Prostate gland (tissue), 2 donors: ENCODE results near the gene PGK1. TPM values are rescaled to one million over a fixed set of nuclear protein-coding genes. Genes with fewer than 3 reads are reported as not detected.
"Not testable (repeated sequence)": the region's sequence is repeated elsewhere in the genome, so short reads cannot be mapped to it uniquely, and the experiment has no call there.

ENCODE experiments used
- DNase-seq: peaks from one replicate; pipeline ENCODE4 v3.0.0-alpha.2; 2019; ENCODE audit warnings: low spot score
- H3K27ac ChIP-seq, 2 donors: fragments of 200-600 bp; sonication (generic); 2 replicates each; pipeline ENCODE4 v1.5.1; 2017 to 2019
- H3K27me3 ChIP-seq: fragments of 200-600 bp; sonication (generic); replicated peaks from 2 replicates; pipeline ENCODE4 v1.5.1; 2019; ENCODE audit not compliant: insufficient read depth
- H3K36me3 ChIP-seq, 2 donors: fragments of 200-600 bp; sonication (generic); 1 replicate in 1 of 2; 2 replicates in 1 of 2; pipeline versions ENCODE4 v1.5.1 to v1.8.1; 2017 to 2019
- H3K4me1 ChIP-seq: fragments of 200-600 bp; sonication (generic); replicated peaks from 2 replicates; pipeline ENCODE4 v1.5.1; 2019
- H3K4me3 ChIP-seq, 2 donors: fragments of 200-600 bp; sonication (generic); 2 replicates each; pipeline ENCODE4 v1.5.1; 2017 to 2019
- H3K9me3 ChIP-seq: fragments of 200-600 bp; sonication (generic); 2 replicates; pipeline ENCODE4 v1.5.1; 2017
- POLR2A ChIP-seq: fragments of 450-650 bp; IDR thresholded peaks from one replicate; pipeline ENCODE4 v1.6.1; 2016; ENCODE audit warnings: antibody characterized with exemption, mild to moderate bottlenecking
- POLR2AphosphoS5 ChIP-seq: sonication (generic); formaldehyde crosslinking; IDR thresholded peaks from one replicate; pipeline ENCODE4 v1.6.1; 2017; ENCODE audit warnings: antibody characterized with exemption
- WGBS: methylation state at CpG from one replicate; pipeline ENCODE4 v1.1.5; 2018; 5-methylcytosine and 5-hydroxymethylcytosine counted together
- intact Hi-C: fragments of 100-400 bp; cut with DNase I; formaldehyde crosslinking; loops from one replicate; pipeline ENCODE4 v1.14.2; 2022
- total RNA-seq, 2 donors: library from RNA; depleted of rRNA; stranded (reverse); fragments of >200 nt; gene quantifications; one replicate each; pipeline ENCODE4 v1.1.0, GENCODE V29; 2016
- TF ChIP-seq, protein P1 (sequence below), 4 experiments: fragments of 200-600 bp in 2 of 4; fragments of 450-650 bp in 2 of 4; sonication (generic) in 2 of 4; IDR thresholded peaks; 1 replicate in 3 of 4; 2 replicates in 1 of 4; pipeline ENCODE4 v1.5.1; 2016 to 2019; ENCODE audit warnings: antibody characterized with exemption in 4 of 4, mild to moderate bottlenecking in 2 of 4, moderate library complexity in 2 of 4

The PGK1 gene
- total RNA-seq, 2 donors from 2014 or later, result 120 to 146 TPM

DNA sequence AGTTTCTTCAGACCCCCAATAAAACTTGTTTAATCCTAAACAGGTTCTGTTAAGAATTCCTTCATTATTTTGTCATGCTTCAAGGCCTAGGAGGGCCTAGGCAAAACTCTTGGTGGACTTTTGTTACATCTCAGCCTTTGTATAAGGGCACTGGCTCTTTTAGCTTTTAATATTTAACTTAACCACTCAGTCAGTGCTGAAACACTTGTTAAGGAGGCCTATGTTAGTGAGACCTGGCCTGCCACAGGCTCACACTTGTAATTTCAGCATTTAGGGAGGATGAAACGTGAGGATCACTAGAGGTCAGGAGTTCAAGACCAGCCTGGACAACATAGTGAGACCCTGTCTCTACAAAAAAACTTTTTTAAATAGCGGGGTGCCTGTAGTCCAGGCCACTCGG lies 32.7 kb upstream of the PGK1 start:
- no peaks in the 10 kb centered on the region for H3K36me3 ChIP-seq
- intact Hi-C loops, result no loop called here
- 94% methylated on average over 3 of the region's 3 CpGs for WGBS
- H3K4me3 ChIP-seq, result no peak overlapping the region
- no peaks in the 10 kb centered on the region for H3K4me1 ChIP-seq
- no peak for TF ChIP-seq POLR2A
- TF ChIP-seq, protein P1, sequence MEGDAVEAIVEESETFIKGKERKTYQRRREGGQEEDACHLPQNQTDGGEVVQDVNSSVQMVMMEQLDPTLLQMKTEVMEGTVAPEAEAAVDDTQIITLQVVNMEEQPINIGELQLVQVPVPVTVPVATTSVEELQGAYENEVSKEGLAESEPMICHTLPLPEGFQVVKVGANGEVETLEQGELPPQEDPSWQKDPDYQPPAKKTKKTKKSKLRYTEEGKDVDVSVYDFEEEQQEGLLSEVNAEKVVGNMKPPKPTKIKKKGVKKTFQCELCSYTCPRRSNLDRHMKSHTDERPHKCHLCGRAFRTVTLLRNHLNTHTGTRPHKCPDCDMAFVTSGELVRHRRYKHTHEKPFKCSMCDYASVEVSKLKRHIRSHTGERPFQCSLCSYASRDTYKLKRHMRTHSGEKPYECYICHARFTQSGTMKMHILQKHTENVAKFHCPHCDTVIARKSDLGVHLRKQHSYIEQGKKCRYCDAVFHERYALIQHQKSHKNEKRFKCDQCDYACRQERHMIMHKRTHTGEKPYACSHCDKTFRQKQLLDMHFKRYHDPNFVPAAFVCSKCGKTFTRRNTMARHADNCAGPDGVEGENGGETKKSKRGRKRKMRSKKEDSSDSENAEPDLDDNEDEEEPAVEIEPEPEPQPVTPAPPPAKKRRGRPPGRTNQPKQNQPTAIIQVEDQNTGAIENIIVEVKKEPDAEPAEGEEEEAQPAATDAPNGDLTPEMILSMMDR (IDR thresholded peaks at IDR 0.05), result no peak
- H3K27me3 ChIP-seq, result no peaks in the 10 kb centered on the region
- no peak overlapping the region for H3K27ac ChIP-seq
- DNase-seq, result no peak
- no peaks in the 10 kb centered on the region for H3K9me3 ChIP-seq

DNA sequence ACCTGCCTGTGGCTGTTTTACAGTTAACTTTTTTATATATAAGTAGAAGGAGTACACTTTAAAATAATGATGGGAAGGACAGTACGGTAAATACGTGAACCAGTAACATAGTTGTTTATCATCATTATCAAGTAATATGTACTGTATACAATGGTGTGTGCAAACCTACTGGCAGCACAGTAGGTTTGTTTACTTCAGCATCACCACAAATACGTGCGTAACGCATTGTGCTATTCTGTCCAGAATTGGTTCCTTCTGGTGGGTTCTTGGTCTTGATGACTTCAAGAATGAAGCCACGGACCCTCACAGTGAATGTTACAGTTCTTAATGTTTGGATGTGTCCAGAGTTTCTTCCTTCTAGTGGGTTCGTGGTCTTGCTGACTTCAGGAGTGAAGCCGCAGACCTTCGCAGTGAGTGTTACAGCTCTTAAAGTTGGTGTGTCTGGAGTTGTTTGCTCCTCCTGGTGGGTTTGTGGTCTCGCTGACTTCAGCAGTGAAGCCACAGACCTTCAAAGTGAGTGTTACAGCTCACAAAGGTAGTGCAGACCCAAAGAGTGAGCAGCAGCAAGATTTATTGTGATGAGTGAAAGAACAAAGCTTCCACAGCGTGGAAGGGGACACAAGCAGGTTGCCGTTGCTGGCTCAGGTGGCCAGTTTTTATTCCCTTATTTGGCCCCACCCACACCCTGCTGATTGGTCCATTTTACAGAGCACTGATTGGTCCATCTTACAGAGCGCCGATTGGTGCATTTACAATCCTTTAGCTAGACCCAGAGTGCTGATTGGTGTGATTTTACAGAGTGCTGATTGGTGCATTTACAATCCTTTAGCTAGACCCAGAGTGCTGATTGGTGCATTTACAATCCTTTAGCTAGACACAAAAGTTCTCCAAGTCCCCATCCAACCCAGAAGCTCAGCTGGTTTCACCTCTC lies 30.6 kb upstream of the PGK1 start:
- H3K9me3 ChIP-seq, H3K27me3 ChIP-seq, H3K27ac ChIP-seq, DNase-seq, H3K36me3 ChIP-seq, H3K4me1 ChIP-seq, H3K4me3 ChIP-seq, intact Hi-C loops: not testable (repeated sequence)
- WGBS, result 93% methylated on average over 13 of the region's 14 CpGs

DNA sequence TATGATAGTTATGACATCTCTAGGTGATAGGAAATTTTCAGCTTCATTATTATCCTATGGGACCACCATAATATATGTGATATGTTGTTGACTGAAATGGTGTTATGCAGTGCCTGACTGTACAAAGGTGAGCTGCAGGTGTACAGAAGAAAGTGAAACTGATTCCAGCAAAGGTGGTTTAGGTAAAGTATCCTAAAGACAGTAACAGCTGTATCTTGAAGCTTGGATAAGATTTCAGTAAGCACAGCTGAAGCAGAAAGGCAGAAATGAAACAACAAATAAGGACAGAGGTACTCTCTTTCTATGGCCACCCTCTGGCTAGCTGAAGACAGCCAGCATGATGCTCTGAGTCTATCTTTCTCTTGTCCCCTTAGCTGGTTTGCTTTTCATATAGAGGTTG lies 30.0 kb upstream of the PGK1 start:
- Histone ChIP-seq H3K36me3 (no peaks in the 10 kb centered on the region), H3K27ac (no peak overlapping the region), H3K9me3 (no peaks in the 10 kb centered on the region), H3K4me1 (no peaks in the 10 kb centered on the region), H3K27me3 (no peaks in the 10 kb centered on the region), H3K4me3 (no peak overlapping the region)
- TF ChIP-seq POLR2AphosphoS5 (no peak), POLR2A (no peak)
- TF ChIP-seq, protein P1 (IDR thresholded peaks at IDR 0.05), result no peak
- DNase-seq, result no peak
- intact Hi-C loops, result no loop called here

DNA sequence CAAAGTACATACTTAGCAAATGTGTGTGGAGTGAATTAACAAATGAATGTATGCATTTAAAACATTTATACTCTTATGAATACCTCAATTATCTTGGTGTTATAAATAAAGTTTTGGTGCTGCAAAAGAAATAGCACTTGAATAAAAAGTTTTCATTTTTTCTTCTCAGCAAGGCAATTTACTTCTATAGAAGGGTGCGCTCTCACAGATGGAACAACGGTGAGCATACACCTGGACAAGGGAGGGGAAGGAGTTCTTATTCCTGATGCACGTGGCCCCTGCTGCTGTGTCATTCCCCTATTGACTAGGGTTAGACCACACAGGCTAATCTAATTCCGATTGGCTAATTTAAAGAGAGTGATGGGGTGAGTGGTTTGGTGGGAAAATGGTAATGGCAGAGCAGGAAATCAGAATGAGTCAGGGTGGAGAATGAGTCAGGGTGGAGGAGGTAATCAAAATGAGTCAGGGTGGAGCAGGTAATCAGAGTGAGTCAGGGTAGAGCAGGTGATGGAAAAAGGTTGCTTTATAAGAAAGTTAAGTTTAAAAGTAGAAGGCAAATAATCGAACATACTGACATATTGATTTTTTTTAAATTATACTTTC lies 28.2 kb upstream of the PGK1 start:
- Histone ChIP-seq H3K4me3 (no peak overlapping the region), H3K9me3 (no peaks in the 10 kb centered on the region), H3K27me3 (no peaks in the 10 kb centered on the region), H3K36me3 (no peaks in the 10 kb centered on the region), H3K4me1 (no peaks in the 10 kb centered on the region), H3K27ac (no peak overlapping the region)
- WGBS, result 90% methylated on average over 5 of the region's 5 CpGs
- DNase-seq, result no peak
- no peak for TF ChIP-seq POLR2AphosphoS5
- TF ChIP-seq POLR2A, result no peak
- TF ChIP-seq, protein P1 (IDR thresholded peaks at IDR 0.05), result no peak
- intact Hi-C loops, result no loop called here

DNA sequence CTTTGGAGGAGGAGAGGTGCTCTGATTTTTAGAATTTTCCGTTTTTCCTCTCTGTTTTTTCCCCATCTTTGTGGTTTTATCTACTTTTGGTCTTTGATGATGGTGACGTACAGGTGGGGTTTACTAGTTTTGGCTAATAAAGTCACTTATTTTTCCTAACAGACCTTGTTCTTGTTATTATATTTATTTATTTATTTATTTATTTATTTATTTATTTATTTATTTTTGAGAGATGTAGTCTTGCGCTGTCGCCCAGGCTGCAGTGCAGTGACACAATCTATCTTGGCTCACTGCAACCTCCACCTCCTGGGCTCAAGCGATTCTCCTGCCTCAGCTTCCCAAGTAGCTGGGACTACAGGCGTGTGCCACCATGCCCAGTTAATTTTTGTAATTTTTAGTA lies 22.6 kb upstream of the PGK1 start:
- 93% methylated on average over 6 of the region's 6 CpGs for whole genome bisulfite sequencing

DNA sequence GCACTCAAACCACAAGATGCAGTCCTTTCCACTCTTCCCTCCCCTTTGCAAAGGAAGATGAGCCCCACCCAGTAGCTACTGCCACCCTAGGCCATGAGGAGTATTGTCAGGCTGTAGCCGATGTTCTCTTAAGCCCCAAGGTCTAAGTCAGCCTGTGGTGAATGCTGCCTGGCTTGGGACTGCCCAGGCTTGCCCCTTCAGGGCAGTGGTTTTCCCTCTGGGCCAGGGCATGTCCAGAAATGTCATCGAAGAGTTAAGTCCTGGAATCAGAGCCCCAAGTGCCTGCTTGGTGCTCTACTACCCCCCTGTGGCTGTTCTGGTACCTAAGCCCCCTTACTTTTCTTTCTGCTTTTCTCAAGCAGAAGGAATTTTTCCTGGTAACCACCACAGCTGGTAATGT lies 11.8 kb upstream of the PGK1 start:
- WGBS, result 15% methylated on average over 2 of the region's 2 CpGs
- Histone ChIP-seq H3K9me3 (no peaks in the 10 kb centered on the region), H3K4me1 (no peaks in the 10 kb centered on the region), H3K27ac (no peak overlapping the region), H3K4me3 (no peak overlapping the region), H3K36me3 (no peaks in the 10 kb centered on the region), H3K27me3 (no peaks in the 10 kb centered on the region)
- DNase-seq, result no peak
- TF ChIP-seq, protein P1 (IDR thresholded peaks at IDR 0.05), result no peak
- TF ChIP-seq POLR2AphosphoS5 (no peak), POLR2A (no peak)
- intact Hi-C loops, result no loop called here

More for the DNA sequence above, 22.6 kb upstream of the PGK1 start:
- H3K27ac ChIP-seq, DNase-seq, H3K27me3 ChIP-seq, H3K9me3 ChIP-seq, H3K4me1 ChIP-seq, H3K36me3 ChIP-seq, intact Hi-C loops, H3K4me3 ChIP-seq: not testable (repeated sequence)
